Neuronal stem cell (in vitro differentiated cells): ENCODE results near the gene INTS1.

Experiments used
- DNase-seq: peaks from one replicate; pipeline ENCODE4 v3.0.0-alpha.2; 2013; ENCODE audit warnings: low spot score
- H2AFZ ChIP-seq: one replicate; pipeline ENCODE4 v1.6.1; 2013; ENCODE audit warnings: mild to moderate bottlenecking, low read length, inconsistent platforms
- H2AK5ac ChIP-seq: 2 replicates; pipeline ENCODE4 v1.6.1; 2013; ENCODE audit warnings: low read depth, mild to moderate bottlenecking, inconsistent platforms, low read length, moderate library complexity, mixed read lengths
- H2BK120ac ChIP-seq: 2 replicates; pipeline ENCODE4 v1.6.1; 2013; ENCODE audit warnings: low read depth, mild to moderate bottlenecking, inconsistent platforms, low read length, moderate library complexity, mixed read lengths
- H2BK12ac ChIP-seq: one replicate; pipeline ENCODE4 v1.6.1; 2013; ENCODE audit warnings: low read length, inconsistent platforms
- H2BK15ac ChIP-seq: 2 replicates; pipeline ENCODE4 v1.6.1; 2013; ENCODE audit warnings: mild to moderate bottlenecking, low read length, inconsistent platforms, mixed read lengths
- H2BK5ac ChIP-seq: one replicate; pipeline ENCODE4 v1.6.1; 2013; ENCODE audit warnings: inconsistent platforms, mild to moderate bottlenecking, low read length, moderate library complexity
- H3K14ac ChIP-seq: one replicate; pipeline ENCODE4 v1.6.1; 2013; ENCODE audit warnings: low read length, inconsistent platforms
- H3K18ac ChIP-seq: 2 replicates; pipeline ENCODE4 v1.6.1; 2013; ENCODE audit warnings: low read length, inconsistent platforms
- H3K23ac ChIP-seq: 2 replicates; pipeline ENCODE4 v1.6.1; 2013; ENCODE audit warnings: low read depth, mild to moderate bottlenecking, mixed read lengths, low read length, inconsistent platforms; ENCODE audit not compliant: poor library complexity
- H3K27ac ChIP-seq: replicated peaks from 3 replicates; pipeline ENCODE4 v1.5.1; 2013; ENCODE audit warnings: low read length, inconsistent platforms
- H3K27me3 ChIP-seq, 3 experiments: 2 replicates each; pipeline ENCODE4 v1.6.1; 2013; ENCODE audit warnings: low read length in 3 of 3, mild to moderate bottlenecking in 2 of 3, inconsistent platforms in 1 of 3, low read depth in 1 of 3, mixed read lengths in 1 of 3, moderate library complexity in 1 of 3; ENCODE audit not compliant: control insufficient read depth in 3 of 3, insufficient read depth in 3 of 3
- H3K36me3 ChIP-seq, 2 donors: replicated peaks in 1 of 2; 2 replicates each; pipeline ENCODE4 v1.6.1; 2013; ENCODE audit warnings: low read length in 2 of 2; ENCODE audit not compliant: control insufficient read depth in 2 of 2, insufficient read depth in 2 of 2
- H3K4ac ChIP-seq: 2 replicates; pipeline ENCODE4 v1.6.1; 2013; ENCODE audit warnings: inconsistent platforms, mild to moderate bottlenecking, low read length, moderate library complexity
- H3K4me1 ChIP-seq, 2 donors: 1 replicate in 1 of 2; 2 replicates in 1 of 2; pipeline ENCODE4 v1.6.1; 2013; ENCODE audit warnings: low read length in 2 of 2, low read depth in 1 of 2; ENCODE audit not compliant: control insufficient read depth in 2 of 2, insufficient read depth in 1 of 2
- H3K4me2 ChIP-seq: one replicate; pipeline ENCODE4 v1.6.1; 2013; ENCODE audit warnings: mild to moderate bottlenecking, low read length, inconsistent platforms; ENCODE audit not compliant: insufficient read depth, poor library complexity, severe bottlenecking
- H3K4me3 ChIP-seq, 2 donors: 2 replicates each; pipeline ENCODE4 v1.5.1; 2013; ENCODE audit warnings: low read length in 2 of 2, mild to moderate bottlenecking in 2 of 2, inconsistent platforms in 1 of 2, moderate library complexity in 1 of 2
- H3K79me1 ChIP-seq: one replicate; pipeline ENCODE4 v1.6.1; 2013; ENCODE audit warnings: low read depth, mild to moderate bottlenecking, inconsistent platforms, low read length, moderate library complexity
- H3K9ac ChIP-seq: one replicate; pipeline ENCODE4 v1.6.1; 2013; ENCODE audit warnings: mild to moderate bottlenecking, low read depth, low read length, inconsistent platforms; ENCODE audit not compliant: poor library complexity
- H3K9me3 ChIP-seq, 2 donors: replicated peaks in 1 of 2; 2 replicates each; pipeline versions ENCODE3 to v1.6.1; 2013; ENCODE audit warnings: low read length in 2 of 2, mild to moderate bottlenecking in 2 of 2, inconsistent platforms in 1 of 2, low read depth in 1 of 2, mixed read lengths in 1 of 2, moderate library complexity in 1 of 2; ENCODE audit not compliant: control insufficient read depth in 2 of 2, insufficient read depth in 1 of 2
- H4K8ac ChIP-seq: one replicate; pipeline ENCODE4 v1.6.1; 2013; ENCODE audit warnings: low read depth, mild to moderate bottlenecking, inconsistent platforms, low read length, moderate library complexity
- H4K91ac ChIP-seq: one replicate; pipeline ENCODE4 v1.6.1; 2013; ENCODE audit warnings: low read length, low read depth, mild to moderate bottlenecking, inconsistent platforms; ENCODE audit not compliant: poor library complexity
- WGBS, 2 donors: extraction: QIAGEN DNeasy Blood & Tissue Kit; methylation state at CpG; one replicate each; pipeline ENCODE4 v1.1.7; 2013; ENCODE audit warnings: missing lambda C conversion rate in 2 of 2, mixed read lengths in 1 of 2; ENCODE audit not compliant: insufficient read length in 2 of 2, insufficient replicate concordance in 1 of 2; ENCODE audit errors: extremely low coverage in 2 of 2; 5-methylcytosine and 5-hydroxymethylcytosine counted together

The INTS1 gene

GRCh38 chr7:1474736-1475135, 29.5 kb downstream of the INTS1 start:
- Histone ChIP-seq H3K36me3 (peaks cover 44 to 84% of the 10 kb centered on the region in 2 donors), H2AK5ac (no peak overlapping the region), H3K23ac (no peak overlapping the region), H3K4me2 (no peak overlapping the region), H3K27ac (no peak overlapping the region), H3K14ac (no peak overlapping the region), H2BK5ac (no peak overlapping the region), H3K27me3 (no peaks in the 10 kb centered on the region), H3K9ac (peak overlapping the region; percentile 60), H2BK12ac (peak overlapping the region; percentile 41), H3K9me3 (no peaks in the 10 kb centered on the region), H2AFZ (no peak overlapping the region), H4K91ac (no peak overlapping the region), H3K79me1 (peaks cover 2% of the 10 kb centered on the region), H2BK120ac (no peak overlapping the region), H3K18ac (no peak overlapping the region), H3K4me1 (peaks cover 0 to 2% of the 10 kb centered on the region in 2 donors), H2BK15ac (no peak overlapping the region), H3K4ac (no peak overlapping the region), H4K8ac (no peak overlapping the region), H3K4me3 (no peak overlapping the region)
- DNase-seq = no peak
- WGBS, 2 donors = no CpG with 5 or more reads among the region's 24 CpGs

- H4K8ac ChIP-seq = no peak overlapping the region
- H3K23ac ChIP-seq = peak overlapping the region; percentile 92
- H2BK12ac ChIP-seq = no peak overlapping the region
- peaks cover 38 to 80% of the 10 kb centered on the region in 2 donors for H3K36me3 ChIP-seq
- peak overlapping the region; percentile 7 for H2BK15ac ChIP-seq
- DNase-seq = peak; percentile 78
- no peak overlapping the region for H2AFZ ChIP-seq
- H3K4me2 ChIP-seq = no peak overlapping the region
- H3K9ac ChIP-seq = peak overlapping the region; percentile 83
- WGBS, 2 donors = no CpG with 5 or more reads among the region's 37 CpGs
- no peak overlapping the region for H2BK120ac ChIP-seq
- peak overlapping the region; percentile 44 for H3K14ac ChIP-seq
- no peak overlapping the region for H3K4me3 ChIP-seq
- H3K18ac ChIP-seq = peak overlapping the region; percentile 20
- peaks cover 2% of the 10 kb centered on the region for H3K79me1 ChIP-seq
- peaks cover 0 to 2% of the 10 kb centered on the region in 2 donors for H3K4me1 ChIP-seq
- H3K9me3 ChIP-seq = no peaks in the 10 kb centered on the region
- peak overlapping the region; percentile 99 for H2AK5ac ChIP-seq
- no peak overlapping the region for H3K27ac ChIP-seq
- H3K4ac ChIP-seq = no peak overlapping the region
- no peak overlapping the region for H4K91ac ChIP-seq
- peak overlapping the region; percentile 87 for H2BK5ac ChIP-seq
- no peaks in the 10 kb centered on the region for H3K27me3 ChIP-seq
These were observed 30.2 kb downstream of the INTS1 start for GRCh38 chr7:1473864-1474512.

GRCh38 chr7:1470901-1471300, 33.3 kb downstream of the INTS1 start:
- H2BK12ac ChIP-seq = no peak overlapping the region

GRCh38 chr7:1468643-1469298, 35.4 kb downstream of the INTS1 start:
- Histone ChIP-seq H2AK5ac (no peak overlapping the region), H2BK15ac (no peak overlapping the region), H4K8ac (no peak overlapping the region), H3K9ac (peak overlapping the region; percentile 70), H2BK12ac (no peak overlapping the region), H3K14ac (peak overlapping the region; percentile 82), H3K79me1 (no peaks in the 10 kb centered on the region), H3K27me3 (no peaks in the 10 kb centered on the region), H4K91ac (no peak overlapping the region), H3K9me3 (no peaks in the 10 kb centered on the region), H2BK120ac (no peak overlapping the region), H2AFZ (no peak overlapping the region), H3K4me3 (no peak overlapping the region), H3K4me1 (peaks cover 8 to 19% of the 10 kb centered on the region in 2 donors), H3K4ac (peak overlapping the region; percentile 37), H3K4me2 (no peak overlapping the region), H2BK5ac (no peak overlapping the region), H3K36me3 (peaks cover 20 to 45% of the 10 kb centered on the region in 2 donors), H3K27ac (peak overlapping the region; percentile 31), H3K18ac (no peak overlapping the region), H3K23ac (peak overlapping the region; percentile 55)
- WGBS, 2 donors = no CpG with 5 or more reads among the region's 24 CpGs
- no peak for DNase-seq

More at GRCh38 chr7:1470901-1471300, 33.3 kb downstream of the INTS1 start:
- Histone ChIP-seq H2BK5ac (no peak overlapping the region), H3K9ac (peak overlapping the region; percentile 64), H3K79me1 (no peaks in the 10 kb centered on the region), H2AFZ (no peak overlapping the region), H3K14ac (no peak overlapping the region), H3K4me1 (peaks cover 8 to 17% of the 10 kb centered on the region in 2 donors), H3K23ac (no peak overlapping the region), H3K27me3 (no peaks in the 10 kb centered on the region), H4K91ac (no peak overlapping the region), H3K4me3 (no peak overlapping the region), H2AK5ac (no peak overlapping the region), H3K4me2 (no peak overlapping the region), H3K4ac (no peak overlapping the region), H2BK120ac (no peak overlapping the region), H4K8ac (no peak overlapping the region), H2BK15ac (no peak overlapping the region), H3K9me3 (no peaks in the 10 kb centered on the region), H3K18ac (no peak overlapping the region), H3K27ac (no peak overlapping the region), H3K36me3 (peaks cover 24 to 56% of the 10 kb centered on the region in 2 donors)
- DNase-seq = no peak
- no CpG with 5 or more reads among the region's 21 CpGs for WGBS, 2 donors
